ENCODE results near the gene CXCL5. TPM values are rescaled to one million over a fixed set of nuclear protein-coding genes. Genes with fewer than 3 reads are reported as not detected.
"Not testable (repeated sequence)": the region's sequence is repeated elsewhere in the genome, so short reads cannot be mapped to it uniquely, and the experiment has no call there.

Gene CXCL5
- total RNA-seq, 1 experiment from 2014 or later = not detected

DNA sequence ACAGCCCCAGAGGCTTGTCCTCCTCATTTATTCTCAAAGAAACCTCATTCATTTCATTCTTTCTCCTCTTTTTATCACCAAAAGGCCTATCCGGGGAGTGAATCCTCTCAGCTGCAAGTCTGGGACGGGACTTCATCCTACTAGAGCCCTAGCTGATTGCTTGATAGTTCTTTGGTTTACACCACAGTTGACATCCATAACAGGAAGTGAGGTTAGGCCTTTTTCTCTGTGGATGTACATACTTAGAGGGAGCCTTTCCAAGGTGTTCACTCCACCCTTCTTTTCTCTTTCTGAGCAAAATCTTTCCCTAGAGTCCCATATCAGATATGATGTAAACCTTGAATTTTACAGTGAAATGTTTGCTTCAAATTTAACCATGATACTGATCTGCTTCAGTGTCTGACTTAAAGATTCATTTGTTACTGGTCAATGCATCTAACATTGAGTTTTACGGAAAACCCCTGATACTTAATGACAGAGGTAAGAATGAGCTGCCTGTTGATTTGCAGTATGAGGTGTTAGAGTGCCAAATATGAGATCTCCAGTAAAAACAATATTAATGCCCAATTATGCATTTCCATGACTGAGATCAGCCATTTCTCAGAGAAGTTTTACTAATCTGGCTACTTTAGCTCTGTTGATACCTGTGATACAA, 16.8 kb upstream of the CXCL5 start:
- no peak for DNase-seq (ENCODE audit: low spot score)

GRCh38 chr4:74014332-74014731, 15.9 kb upstream of the CXCL5 start:
- DNase-seq (ENCODE audit: low spot score) = no peak

DNA sequence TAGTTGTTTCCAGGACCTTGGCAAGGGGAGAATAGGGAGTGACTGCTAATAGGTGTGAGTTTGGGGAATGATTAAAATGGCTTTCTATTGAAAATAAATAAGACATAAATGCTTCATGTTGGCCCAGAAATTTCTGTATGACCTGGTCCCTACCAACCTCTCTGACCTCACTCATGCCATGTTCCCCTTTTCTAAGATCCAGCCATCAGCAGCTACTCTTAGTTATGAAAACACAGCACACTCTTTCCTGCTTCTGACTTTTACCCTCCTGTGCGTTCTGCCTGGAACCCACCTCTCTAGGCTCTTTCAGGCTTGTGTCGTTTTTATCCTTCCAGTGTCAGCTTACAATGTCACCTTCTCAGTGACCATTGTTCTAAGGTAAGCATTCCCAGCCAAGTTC, 14.8 kb upstream of the CXCL5 start:
- no peak for DNase-seq (ENCODE audit: low spot score)

- no peak for DNase-seq (ENCODE audit: low spot score)
These were observed 13.7 kb upstream of the CXCL5 start for GRCh38 chr4:74012130-74012529.

DNA sequence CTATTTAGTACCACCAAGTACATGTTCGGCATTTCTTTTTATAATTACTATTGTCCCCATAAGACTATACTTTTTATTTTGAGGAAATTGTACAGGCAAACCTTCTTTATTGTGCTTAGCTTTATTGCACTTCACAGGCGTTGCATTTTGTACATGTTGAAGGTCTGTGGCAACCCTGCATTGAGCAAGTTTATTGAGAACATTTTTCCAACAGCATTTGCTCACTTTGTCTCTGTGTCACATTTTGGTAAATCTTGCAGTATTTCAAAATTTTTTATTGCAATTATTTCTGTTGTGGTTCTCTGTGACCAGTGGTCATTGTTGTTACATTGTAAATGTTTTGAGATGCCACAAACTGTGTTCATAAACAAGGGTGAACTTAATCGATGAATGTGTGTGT, 10.8 kb upstream of the CXCL5 start:
- DNase-seq (ENCODE audit: low spot score) = no peak

GRCh38 chr4:74006009-74006476, 7.6 kb upstream of the CXCL5 start:
- peak; percentile 14 for DNase-seq (ENCODE audit: low spot score)

GRCh38 chr4:74005528-74005927, 7.1 kb upstream of the CXCL5 start:
- DNase-seq (ENCODE audit: low spot score) = peak; percentile 41

GRCh38 chr4:74004668-74005067, 6.2 kb upstream of the CXCL5 start:
- no peak for DNase-seq (ENCODE audit: low spot score)

- no peak for DNase-seq (ENCODE audit: low spot score)
These were observed 1.8 kb upstream of the CXCL5 start for GRCh38 chr4:74000301-74000700.

DNA sequence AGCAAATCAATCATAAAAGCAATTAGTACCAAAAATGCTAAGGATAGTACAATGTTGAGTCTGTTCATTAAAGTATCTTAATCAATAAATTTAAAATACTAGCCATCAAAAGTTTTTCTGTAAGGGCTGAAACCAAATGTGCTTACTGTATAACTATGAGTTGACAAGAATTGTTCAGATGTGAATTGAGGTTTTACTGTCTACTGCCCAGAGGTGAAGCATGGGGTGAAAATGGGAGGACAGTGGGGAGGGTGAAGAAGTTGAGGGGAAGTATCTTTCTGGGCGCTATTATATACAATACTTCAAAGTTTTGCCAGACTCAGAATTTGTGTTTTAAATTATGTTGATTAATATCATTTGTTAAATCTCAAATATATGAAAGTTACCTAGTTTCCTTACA, 6.4 kb downstream of the CXCL5 start:
- DNase-seq (ENCODE audit: low spot score) = no peak

GRCh38 chr4:73991742-73992000, 6.8 kb downstream of the CXCL5 start:
- DNase-seq (ENCODE audit: low spot score) = no peak

GRCh38 chr4:73990988-73991741, 7.3 kb downstream of the CXCL5 start:
- DNase-seq (ENCODE audit: low spot score) = no peak

- no peak for DNase-seq (ENCODE audit: low spot score)
These were observed 8.5 kb downstream of the CXCL5 start for GRCh38 chr4:73989928-73990327.

- DNase-seq (ENCODE audit: low spot score) = no peak
These were observed 9.4 kb downstream of the CXCL5 start for GRCh38 chr4:73989031-73989430.

GRCh38 chr4:73988061-73988460, 10.4 kb downstream of the CXCL5 start, which contains the start of gene PPBP:
PPBP (minus strand) TSS chr4:73988190; CDS start chr4:73988103, 87 bp downstream.
- DNase-seq (ENCODE audit: low spot score) = no peak

GRCh38 chr4:73985528-73985852, 13.0 kb downstream of the CXCL5 start:
- no peak for DNase-seq (ENCODE audit: low spot score)

DNA sequence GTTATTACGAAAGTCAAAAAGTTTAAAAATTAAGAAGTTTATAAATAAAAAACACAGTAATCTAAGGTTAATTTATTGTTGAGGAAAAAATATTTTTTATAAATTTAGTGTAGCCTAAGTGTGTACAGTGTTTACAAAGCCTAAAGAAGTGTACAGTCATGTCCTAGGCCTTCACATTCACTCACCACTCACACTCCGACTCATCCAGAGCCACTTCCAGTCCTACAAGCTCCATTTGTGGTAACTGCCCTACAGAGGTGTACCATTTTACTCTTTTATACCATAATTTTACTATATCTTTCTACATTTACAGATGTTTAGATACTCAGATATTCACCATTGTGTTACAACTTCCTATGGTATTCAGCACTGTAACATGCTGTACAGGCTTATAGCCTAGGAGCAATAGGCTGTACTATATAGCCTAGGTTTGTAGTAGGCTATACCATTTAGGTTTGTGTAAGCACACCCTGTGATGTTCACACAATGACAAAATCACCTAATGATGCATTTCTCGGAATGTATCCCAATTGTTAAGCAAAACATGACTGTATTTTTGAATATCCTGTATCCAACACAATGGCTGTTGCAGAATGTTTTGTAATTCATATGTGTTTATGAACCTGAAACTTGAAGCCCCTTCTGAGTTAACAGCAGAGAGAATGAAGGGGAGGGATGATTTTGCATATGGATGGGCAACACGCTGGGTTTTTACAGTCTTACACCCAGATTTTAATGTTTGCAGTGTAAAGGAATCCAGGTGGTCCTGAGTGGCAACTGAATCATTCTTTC, 13.5 kb downstream of the CXCL5 start:
- DNase-seq (ENCODE audit: low spot score) = no peak

DNA sequence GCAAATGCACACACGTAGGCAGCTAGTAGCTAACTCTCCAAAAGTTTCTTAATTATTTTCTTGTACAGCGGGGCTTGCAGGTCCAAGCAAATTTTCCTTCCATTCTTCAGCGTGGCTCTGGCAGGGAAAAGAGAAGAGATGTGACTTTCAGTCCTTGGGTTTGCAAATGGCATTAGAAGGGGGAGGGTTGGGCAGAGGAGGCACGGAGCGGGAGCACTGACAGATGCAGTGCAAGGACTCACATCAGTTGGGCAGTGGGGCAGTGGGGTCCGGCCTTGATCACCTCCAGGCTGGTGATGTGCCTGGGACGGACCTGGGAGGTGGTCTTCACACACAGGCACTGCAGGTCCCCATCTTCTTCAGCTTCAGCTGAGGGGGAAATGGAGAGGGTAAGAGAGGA, 17.3 kb downstream of the CXCL5 start:
- not testable (repeated sequence) for DNase-seq (ENCODE audit: low spot score)

- no peak for DNase-seq (ENCODE audit: low spot score)
These were observed 19.0 kb downstream of the CXCL5 start for GRCh38 chr4:73979407-73979957.

DNA sequence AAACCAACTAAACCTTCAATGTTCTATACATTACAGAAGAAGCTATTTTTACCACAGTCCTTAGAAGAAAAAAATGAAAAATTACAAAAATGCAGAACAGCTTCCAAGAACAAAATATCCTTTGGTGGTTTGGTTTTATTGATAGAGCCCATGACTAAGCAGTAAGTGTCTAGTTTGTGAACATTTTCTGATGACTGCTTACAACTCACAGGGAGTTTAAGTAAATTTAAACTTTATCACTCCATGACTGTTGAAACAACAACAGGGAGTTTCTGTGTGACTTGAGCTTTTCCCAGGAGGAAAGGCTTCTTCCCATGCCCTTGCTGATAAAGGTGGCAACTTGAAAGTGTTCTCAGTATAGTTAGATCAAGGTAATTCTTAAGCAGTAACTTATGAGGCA, 19.6 kb downstream of the CXCL5 start:
- DNase-seq (ENCODE audit: low spot score) = peak; percentile 26

DNA sequence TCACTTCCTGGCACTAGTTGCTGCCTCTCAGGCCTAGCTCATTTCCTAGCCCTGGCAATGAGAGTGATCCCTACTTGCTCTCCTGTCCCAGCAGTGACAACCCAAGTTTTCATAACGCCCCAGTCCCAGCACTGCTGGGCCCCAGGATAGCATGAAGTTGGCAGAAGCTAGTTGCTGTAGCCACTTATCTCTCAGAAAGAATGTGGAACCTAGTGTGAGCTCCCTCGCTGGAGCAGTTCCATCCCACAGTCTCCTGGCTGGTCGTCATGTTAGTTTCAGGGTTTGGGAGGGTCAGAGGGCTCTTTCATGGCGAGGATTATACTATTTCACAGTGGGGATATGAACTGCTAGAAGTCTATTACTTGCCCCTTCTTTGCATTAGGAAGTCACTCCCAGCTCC, 21.8 kb downstream of the CXCL5 start:
- DNase-seq (ENCODE audit: low spot score) = no peak

DNA sequence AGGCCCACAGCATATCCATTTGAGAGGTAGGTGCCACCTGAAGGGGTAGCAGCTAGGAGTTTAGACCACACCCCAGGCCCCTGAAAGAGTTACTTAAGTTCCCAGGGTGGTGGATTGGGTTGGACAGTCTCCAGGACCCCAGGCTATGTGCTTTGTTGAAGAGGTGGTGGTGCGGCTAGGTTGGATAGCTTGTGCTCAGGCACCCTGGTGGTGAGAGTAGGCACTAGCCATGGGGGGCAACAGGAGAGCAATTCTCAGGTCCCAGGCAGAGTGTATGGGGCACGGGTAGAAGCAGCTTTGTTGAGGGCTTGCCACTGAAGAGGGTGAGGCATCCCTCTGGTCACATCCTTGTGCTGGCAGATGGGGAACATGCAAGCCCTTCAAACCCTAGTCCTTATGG, 22.3 kb downstream of the CXCL5 start:
- DNase-seq (ENCODE audit: low spot score) = no peak

DNA sequence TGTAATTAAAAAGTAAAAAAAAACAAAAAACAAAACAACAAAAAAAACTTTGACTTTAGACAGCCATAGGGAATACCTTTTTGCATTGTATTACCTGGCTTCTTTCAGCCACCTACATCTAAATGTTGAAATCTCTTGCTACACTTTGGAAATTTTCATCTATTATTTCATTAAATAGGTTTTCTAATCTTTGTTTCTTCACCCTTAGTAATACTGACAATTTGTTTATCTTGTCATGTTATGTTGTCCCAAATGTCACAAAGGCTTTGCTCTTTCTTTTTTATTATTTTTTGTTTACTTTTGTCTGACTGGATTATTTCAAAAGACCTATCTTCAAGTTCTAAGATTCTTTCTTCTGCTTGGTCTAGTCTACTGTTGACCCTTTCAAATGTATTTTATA, 24.1 kb downstream of the CXCL5 start:
- DNase-seq (ENCODE audit: low spot score) = no peak
